K562 (cell line): ENCODE results near the gene LVRN. TPM values are rescaled to one million over a fixed set of nuclear protein-coding genes. Genes with fewer than 3 reads are reported as not detected.

ENCODE experiments used
- ATAC-seq: fragments of 200-7000 bp; cut with Tn5 transposase; 3 replicates; pipeline ENCODE4 v1.9.1; 2020; ENCODE audit warnings: moderate library complexity
- BruUV-seq: library from RNA; stranded (reverse); fragments of 400-500 nt; replicated peaks from 2 replicates; lab custom pipeline; 2021; lab: Mats Ljungman, UMichigan
- CTCF ChIA-PET: fragments of 300-600 bp; formaldehyde crosslinking; extraction: SDS; loops from one replicate; lab custom pipeline; 2021; ENCODE audit warnings: low intra/inter-chr PET ratio; lab: Yijun Ruan, JAX
- POLR2A ChIA-PET: fragments of 300-600, 350-650 bp; sonication (Branson Sonifier 250); formaldehyde crosslinking; extraction: SDS; loops from one replicate; lab custom pipeline; 2021; ENCODE audit warnings: antibody characterized with exemption, inconsistent platforms; lab: Yijun Ruan, JAX
- DNase-seq, 4 experiments: peaks; one replicate each; pipeline versions ENCODE4 v3.0.0 to v3.0.0-alpha.2; 2011 to 2018; ENCODE audit warnings: low spot score in 3 of 4, mixed read lengths in 3 of 4; ENCODE audit errors: extremely low read depth in 1 of 4
- FAIRE-seq: peaks from 2 replicates; lab custom pipeline; 2011; peaks lifted over from hg19 to GRCh38; lab: Jason Lieb, UNC
- H2AFZ ChIP-seq: 2 replicates; pipeline ENCODE4 v1.6.0; 2011; ENCODE audit warnings: low read depth, low read length, control low read depth, inconsistent platforms
- H3K27ac ChIP-seq: fragments of 200-600 bp; 3 replicates; pipeline ENCODE4 v1.8.0; 2011; ENCODE audit warnings: low read depth, mild to moderate bottlenecking, control low read depth, inconsistent platforms, low read length, moderate library complexity, mixed read lengths; ENCODE audit errors: extremely low read depth
- H3K27me3 ChIP-seq, 2 experiments: fragments of 300-600 bp in 1 of 2; 2 replicates in 1 of 2; 3 replicates in 1 of 2; pipeline versions ENCODE4 v1.6.0 to v1.8.0; 2011; ENCODE audit warnings: inconsistent platforms in 2 of 2, low read length in 2 of 2, mild to moderate bottlenecking in 1 of 2, mixed read lengths in 1 of 2, moderate library complexity in 1 of 2; ENCODE audit not compliant: control insufficient read depth in 2 of 2, insufficient read depth in 2 of 2
- H3K36me3 ChIP-seq: fragments of 300-600 bp; 3 replicates; pipeline ENCODE4 v1.8.0; 2011; ENCODE audit warnings: mild to moderate bottlenecking, low read length, inconsistent platforms; ENCODE audit not compliant: control insufficient read depth, insufficient read depth
- H3K4me1 ChIP-seq, 2 experiments: fragments of 200-600 bp in 1 of 2; replicated peaks in 1 of 2; 2 replicates in 1 of 2; 3 replicates in 1 of 2; pipeline versions ENCODE4 v1.5.1 to v1.8.0; 2011; ENCODE audit warnings: inconsistent platforms in 2 of 2, low read length in 2 of 2, mild to moderate bottlenecking in 1 of 2, mixed read lengths in 1 of 2, moderate library complexity in 1 of 2; ENCODE audit not compliant: control insufficient read depth in 2 of 2, insufficient read depth in 2 of 2
- H3K4me2 ChIP-seq: 2 replicates; pipeline ENCODE4 v1.6.1; 2011; ENCODE audit warnings: low read length, control low read depth, inconsistent platforms, mixed read lengths; ENCODE audit not compliant: insufficient read depth
- H3K4me3 ChIP-seq: fragments of 200-600 bp; sonication (generic), shearing (Covaris generic); 2 replicates; pipeline ENCODE4 v1.5.1; 2016; ENCODE audit warnings: control low read depth, inconsistent platforms
- H3K79me2 ChIP-seq: fragments of 200-600 bp; 3 replicates; pipeline ENCODE4 v1.8.0; 2011; ENCODE audit warnings: low read length, inconsistent platforms; ENCODE audit not compliant: control insufficient read depth, insufficient read depth
- H3K9ac ChIP-seq, 2 experiments: 2 replicates each; pipeline versions ENCODE4 v1.6.0 to v1.6.1; 2011; ENCODE audit warnings: low read depth in 2 of 2, low read length in 2 of 2, control low read depth in 1 of 2, inconsistent platforms in 1 of 2, mild to moderate bottlenecking in 1 of 2, mixed read lengths in 1 of 2; ENCODE audit not compliant: insufficient read depth in 1 of 2
- H3K9me1 ChIP-seq: one replicate; pipeline ENCODE4 v1.6.0; 2011; ENCODE audit warnings: inconsistent platforms, mild to moderate bottlenecking, low read length, moderate library complexity; ENCODE audit not compliant: control insufficient read depth, insufficient read depth
- H3K9me3 ChIP-seq: replicated peaks from 2 replicates; pipeline ENCODE4 v1.5.1; 2011; ENCODE audit warnings: low read depth, low read length, inconsistent platforms; ENCODE audit not compliant: control insufficient read depth, insufficient read depth
- H4K20me1 ChIP-seq: replicated peaks from 2 replicates; pipeline ENCODE4 v1.6.1; 2011; ENCODE audit warnings: low read length, inconsistent platforms, mixed read lengths; ENCODE audit not compliant: control insufficient read depth, insufficient read depth
- CBX1 ChIP-seq: sonication (generic); IDR thresholded peaks from 2 replicates; pipeline ENCODE4 v1.6.1; 2016; ENCODE audit warnings: antibody characterized with exemption, low read depth, mild to moderate bottlenecking
- GABPB1 ChIP-seq: sonication (generic); formaldehyde crosslinking; IDR thresholded peaks from 2 replicates; pipeline ENCODE4 v1.8.0; 2022; ENCODE audit warnings: mild to moderate bottlenecking, missing genetic modification reagents
- HDAC2 ChIP-seq: fragments of 450-650 bp; IDR thresholded peaks from 2 replicates; pipeline ENCODE4 v1.6.1; 2016; ENCODE audit warnings: mild to moderate bottlenecking
- MEF2D ChIP-seq: conservative IDR thresholded peaks from 2 replicates; pipeline ENCODE4 v1.6.1; 2016; ENCODE audit warnings: low read depth, missing genetic modification characterization, missing compliant biosample characterization
- PHF21A ChIP-seq: fragments of 450-650 bp; IDR thresholded peaks from 2 replicates; pipeline ENCODE4 v1.6.1; 2017; ENCODE audit warnings: low read depth, borderline replicate concordance
- POLR2G ChIP-seq: fragments of 200-400 bp; formaldehyde crosslinking; IDR thresholded peaks from 2 replicates; pipeline ENCODE4 v1.6.1; 2017; ENCODE audit warnings: low read depth, mild to moderate bottlenecking, antibody characterized with exemption, low read length, moderate library complexity
- RBM22 ChIP-seq: fragments of 200-400 bp; formaldehyde crosslinking; IDR thresholded peaks from 2 replicates; pipeline ENCODE4 v1.6.1; 2018; ENCODE audit warnings: low read length, low read depth; ENCODE audit not compliant: poor library complexity, severe bottlenecking
- RFX1 ChIP-seq: fragments of 450-650 bp; IDR thresholded peaks from 2 replicates; pipeline ENCODE4 v1.6.1; 2016; ENCODE audit warnings: mild to moderate bottlenecking, moderate library complexity
- RNF2 ChIP-seq: sonication (generic); IDR thresholded peaks from 2 replicates; pipeline ENCODE4 v1.6.1; 2016
- SMARCE1 ChIP-seq: fragments of 450-650 bp; IDR thresholded peaks from 2 replicates; pipeline ENCODE4 v1.7.1; 2016; ENCODE audit warnings: mild to moderate bottlenecking
- SOX6 ChIP-seq: fragments of 450-650 bp; IDR thresholded peaks from 2 replicates; pipeline ENCODE4 v1.6.1; 2014; ENCODE audit warnings: mild to moderate bottlenecking
- TRIM24 ChIP-seq, 2 experiments: fragments of 450-650 bp; IDR thresholded peaks; 2 replicates each; pipeline ENCODE4 v1.6.1; 2016
- ZFP1 ChIP-seq: fragments of 450-650 bp; formaldehyde crosslinking; IDR thresholded peaks from 2 replicates; pipeline ENCODE4 v1.4.0; 2020; ENCODE audit warnings: mild to moderate bottlenecking, mixed read lengths
- ZFP30 ChIP-seq: fragments of 250-450 bp; sonication (Bioruptor Pico); IDR thresholded peaks from 2 replicates; pipeline ENCODE4 v1.8.0; 2022; ENCODE audit warnings: moderate library complexity, mild to moderate bottlenecking, inconsistent platforms, borderline replicate concordance
- ZNF311 ChIP-seq: fragments of 250-450 bp; sonication (Bioruptor Pico); IDR thresholded peaks from 2 replicates; pipeline ENCODE4 v1.4.0; 2020; ENCODE audit warnings: mild to moderate bottlenecking, moderate library complexity
- ZNF408 ChIP-seq: fragments of 250-450 bp; sonication (Bioruptor Pico); IDR thresholded peaks from 2 replicates; pipeline ENCODE4 v1.4.0; 2020; ENCODE audit warnings: low read depth, mild to moderate bottlenecking, moderate library complexity
- ZNF41 ChIP-seq: fragments of 250-450 bp; sonication (Bioruptor Pico); conservative IDR thresholded peaks from 2 replicates; pipeline ENCODE4 v1.4.0; 2020; ENCODE audit warnings: mild to moderate bottlenecking
- WGBS: fragments of 100-300 bp; shearing (Covaris generic); methylation state at CpG from one replicate; pipeline ENCODE4 v1.1.6; 2016; ENCODE audit warnings: low coverage, mixed read lengths; ENCODE audit not compliant: insufficient coverage; ENCODE audit errors: missing lambda C conversion rate; 5-methylcytosine and 5-hydroxymethylcytosine counted together
- in situ Hi-C: fragments of 300-500 bp; cut with MboI; formaldehyde crosslinking; loops from 4 replicates; pipeline ENCODE4 v1.15.0; 2018; ENCODE audit warnings: inconsistent platforms, mixed read lengths
- intact Hi-C: fragments of 100-400 bp; cut with micrococcal nuclease; formaldehyde crosslinking; loops from 2 replicates; pipeline ENCODE4 v1.14.2; 2022
- polyA plus RNA-seq, 8 experiments: library from polyadenylated mRNA; depleted of rRNA in 4 of 8; stranded (reverse) in 5 of 8; unstranded in 3 of 8; fragments of >200 nt; fragmentation: Nextera tagmentation in 2 of 8; fragmentation: Illumina TruSeq in 1 of 8; extraction: Ambion mirVana in 2 of 8; extraction: Trizol in 1 of 8; gene quantifications; 2 replicates each; pipeline versions ENCODE4 v1.2.1 to v1.2.3, GENCODE V29; 2011 to 2014; ENCODE audit warnings: inconsistent platforms in 1 of 8, missing spikeins in 1 of 8
- total RNA-seq, 7 experiments: library from RNA; depleted of rRNA in 6 of 7; stranded (reverse); fragments of >200 nt in 6 of 7; fragmentation: Illumina TruSeq in 2 of 7; extraction: Trizol in 2 of 7; gene quantifications; 2 replicates each; pipeline versions ENCODE4 v1.2.1 to v1.2.3, GENCODE V29; 2011 to 2021; ENCODE audit warnings: low replicate concordance in 1 of 7
- TF ChIP-seq, protein P1 (sequence below): fragments of 450-650 bp; IDR thresholded peaks from 2 replicates; pipeline ENCODE4 v1.6.1; 2016; ENCODE audit warnings: antibody characterized with exemption
- TF ChIP-seq, protein P2 (sequence below): fragments of 250-450 bp; sonication (Bioruptor Pico); IDR thresholded peaks from 2 replicates; pipeline ENCODE4 v1.5.0; 2021; ENCODE audit warnings: mild to moderate bottlenecking, moderate library complexity
- TF ChIP-seq, protein P3 (sequence below): sonication (generic); IDR thresholded peaks from 2 replicates; pipeline ENCODE4 v1.6.1; 2016

Gene LVRN
- total and polyA plus RNA-seq, 9 of the 15 experiments (the other 6 are each of a cell fraction or from before 2014, with no cell fraction given): 2.6 to 5.3 (median 4.1) TPM

DNA sequence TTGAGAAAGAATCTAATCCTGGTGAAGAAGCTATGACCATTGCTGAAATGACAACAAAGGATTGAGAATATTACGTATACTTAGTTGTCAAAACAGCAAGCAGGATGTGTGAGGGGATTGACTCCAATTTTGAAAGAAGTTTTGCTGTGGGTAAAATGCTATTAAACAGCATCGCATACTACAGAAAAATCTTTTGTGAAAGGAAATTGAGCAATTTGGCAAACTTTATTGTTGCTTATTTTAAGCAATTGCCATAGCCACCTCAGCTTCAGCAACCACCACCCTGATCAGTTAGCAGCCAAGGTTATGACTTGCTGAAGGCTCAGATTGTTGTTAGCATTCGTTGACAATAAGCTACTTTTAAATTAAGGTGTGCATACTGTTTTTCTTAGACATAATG, 47.5 kb downstream of the LVRN start:
- no peaks in the 10 kb centered on the region for H3K79me2 ChIP-seq
- in situ Hi-C loops: no loop called here
- ATAC-seq: no peak

More for the DNA sequence above, 47.5 kb downstream of the LVRN start:
- Histone ChIP-seq H2AFZ (no peak overlapping the region), H3K4me3 (no peak overlapping the region), H3K27me3 (no peaks in the 10 kb centered on the region), H3K4me1 (peaks cover 0 to 5% of the 10 kb centered on the region in 2 experiments; a peak in 1 of 5 replicates), H4K20me1 (no peaks in the 10 kb centered on the region), H3K9me3 (no peaks in the 10 kb centered on the region; the same call in 1 of the 2 replicates), H3K9me1 (no peaks in the 10 kb centered on the region), H3K36me3 (no peaks in the 10 kb centered on the region), H3K27ac (no peak overlapping the region), H3K9ac (no peak overlapping the region), H3K4me2 (no peak overlapping the region)
- intact Hi-C loops: no loop called here
- DNase-seq: no peak
- ChIA-PET POLR2A (no interaction called here), CTCF (no interaction called here)
- no peak for FAIRE-seq
- no peak for TF ChIP-seq HDAC2
- no peak for TF ChIP-seq SOX6
- TF ChIP-seq RNF2: no peak
- TF ChIP-seq ZNF41 (CRISPR knock-in tag): no peak
- no peak for TF ChIP-seq RBM22
- no peak for TF ChIP-seq SMARCE1
- TF ChIP-seq, protein P1, sequence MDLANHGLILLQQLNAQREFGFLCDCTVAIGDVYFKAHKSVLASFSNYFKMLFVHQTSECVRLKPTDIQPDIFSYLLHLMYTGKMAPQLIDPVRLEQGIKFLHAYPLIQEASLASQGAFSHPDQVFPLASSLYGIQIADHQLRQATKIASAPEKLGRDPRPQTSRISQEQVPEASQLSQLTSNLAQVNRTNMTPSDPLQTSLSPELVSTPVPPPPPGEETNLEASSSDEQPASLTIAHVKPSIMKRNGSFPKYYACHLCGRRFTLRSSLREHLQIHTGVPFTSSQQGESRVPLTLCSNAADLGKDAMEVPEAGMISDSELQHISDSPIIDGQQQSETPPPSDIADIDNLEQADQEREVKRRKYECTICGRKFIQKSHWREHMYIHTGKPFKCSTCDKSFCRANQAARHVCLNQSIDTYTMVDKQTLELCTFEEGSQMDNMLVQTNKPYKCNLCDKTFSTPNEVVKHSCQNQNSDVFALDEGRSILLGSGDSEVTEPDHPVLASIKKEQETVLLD: no peak
- no peak for TF ChIP-seq ZNF311 (CRISPR knock-in tag)
- no peak for TF ChIP-seq RFX1
- TF ChIP-seq ZFP30 (CRISPR knock-in tag): no peak
- TF ChIP-seq MEF2D (tag): no peak
- no peak for TF ChIP-seq ZNF408 (CRISPR knock-in tag)
- TF ChIP-seq, protein P2, sequence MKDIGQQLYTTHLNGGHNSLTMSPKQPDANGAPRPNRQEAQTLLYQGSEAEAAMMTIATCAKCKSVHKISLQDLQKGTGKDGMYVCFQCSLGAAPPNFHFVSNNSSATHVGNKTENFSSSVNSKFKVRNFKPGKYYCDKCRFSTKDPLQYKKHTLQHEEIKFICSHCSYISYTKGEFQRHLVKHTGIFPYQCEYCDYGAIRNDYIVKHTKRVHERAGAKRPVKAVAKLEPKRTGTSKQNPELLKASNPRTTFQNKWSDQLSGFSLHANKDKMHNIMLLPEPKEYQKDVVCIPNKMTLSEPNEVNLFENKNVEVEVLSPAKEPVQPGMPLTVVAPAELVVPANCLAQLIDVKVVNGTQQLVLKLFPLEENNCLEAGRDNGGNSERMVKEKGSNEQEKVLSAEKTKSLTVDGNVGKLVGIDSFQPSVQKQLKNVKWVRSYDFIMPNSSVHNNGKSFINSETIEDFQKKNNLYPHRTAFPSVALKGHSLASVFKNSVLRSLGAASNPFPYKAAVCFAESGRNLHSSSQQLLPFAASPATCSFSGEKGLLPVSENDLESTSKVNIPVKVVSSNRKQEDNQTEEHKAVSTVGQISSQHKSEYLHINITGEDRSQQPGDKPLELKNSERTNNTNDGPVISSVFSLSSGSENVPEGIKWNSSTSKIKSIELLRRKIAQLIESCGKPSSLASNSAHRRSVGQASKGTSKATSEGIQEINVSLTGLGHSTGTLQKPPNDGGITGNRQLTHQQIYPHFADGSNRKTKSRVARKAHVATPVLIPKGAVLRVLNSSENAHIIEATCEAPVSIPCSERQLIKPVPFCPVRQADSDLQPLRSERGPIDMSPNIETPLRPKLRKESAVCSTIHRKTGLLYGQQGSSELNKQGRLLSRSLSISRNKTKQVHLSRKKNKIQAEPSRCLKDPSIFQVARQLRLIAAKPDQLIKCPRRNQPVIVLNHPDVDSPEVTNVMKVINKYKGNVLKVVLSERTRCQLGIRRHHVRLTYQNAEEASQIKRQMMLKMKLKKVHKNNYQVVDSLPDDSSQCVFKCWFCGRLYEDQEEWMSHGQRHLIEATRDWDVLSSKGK (CRISPR knock-in tag): no peak
- TF ChIP-seq TRIM24 (IDR thresholded peaks at IDR 0.05): no peak
- no peak for TF ChIP-seq POLR2G
- TF ChIP-seq ZFP1 (CRISPR knock-in tag): no peak
- TF ChIP-seq GABPB1 (CRISPR knock-in tag): no peak
- no peak for TF ChIP-seq PHF21A
- no peak for TF ChIP-seq CBX1
- TF ChIP-seq, protein P3, sequence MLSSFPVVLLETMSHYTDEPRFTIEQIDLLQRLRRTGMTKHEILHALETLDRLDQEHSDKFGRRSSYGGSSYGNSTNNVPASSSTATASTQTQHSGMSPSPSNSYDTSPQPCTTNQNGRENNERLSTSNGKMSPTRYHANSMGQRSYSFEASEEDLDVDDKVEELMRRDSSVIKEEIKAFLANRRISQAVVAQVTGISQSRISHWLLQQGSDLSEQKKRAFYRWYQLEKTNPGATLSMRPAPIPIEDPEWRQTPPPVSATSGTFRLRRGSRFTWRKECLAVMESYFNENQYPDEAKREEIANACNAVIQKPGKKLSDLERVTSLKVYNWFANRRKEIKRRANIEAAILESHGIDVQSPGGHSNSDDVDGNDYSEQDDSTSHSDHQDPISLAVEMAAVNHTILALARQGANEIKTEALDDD: no peak
- WGBS: 16% methylated on average over 3 of the region's 3 CpGs
- BruUV-seq: no TSS peak
